ENCODE measurements around the gene CBX4.

The CBX4 gene

GRCh38 chr17:79802039-79802735 is 37.1 kb downstream of the CBX4 start:
- TF ChIP-seq ZFX (IDR thresholded peaks at IDR 0.05; ENCODE audit: borderline replicate concordance) = no peak
- TF ChIP-seq, protein P1, sequence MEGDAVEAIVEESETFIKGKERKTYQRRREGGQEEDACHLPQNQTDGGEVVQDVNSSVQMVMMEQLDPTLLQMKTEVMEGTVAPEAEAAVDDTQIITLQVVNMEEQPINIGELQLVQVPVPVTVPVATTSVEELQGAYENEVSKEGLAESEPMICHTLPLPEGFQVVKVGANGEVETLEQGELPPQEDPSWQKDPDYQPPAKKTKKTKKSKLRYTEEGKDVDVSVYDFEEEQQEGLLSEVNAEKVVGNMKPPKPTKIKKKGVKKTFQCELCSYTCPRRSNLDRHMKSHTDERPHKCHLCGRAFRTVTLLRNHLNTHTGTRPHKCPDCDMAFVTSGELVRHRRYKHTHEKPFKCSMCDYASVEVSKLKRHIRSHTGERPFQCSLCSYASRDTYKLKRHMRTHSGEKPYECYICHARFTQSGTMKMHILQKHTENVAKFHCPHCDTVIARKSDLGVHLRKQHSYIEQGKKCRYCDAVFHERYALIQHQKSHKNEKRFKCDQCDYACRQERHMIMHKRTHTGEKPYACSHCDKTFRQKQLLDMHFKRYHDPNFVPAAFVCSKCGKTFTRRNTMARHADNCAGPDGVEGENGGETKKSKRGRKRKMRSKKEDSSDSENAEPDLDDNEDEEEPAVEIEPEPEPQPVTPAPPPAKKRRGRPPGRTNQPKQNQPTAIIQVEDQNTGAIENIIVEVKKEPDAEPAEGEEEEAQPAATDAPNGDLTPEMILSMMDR (IDR thresholded peaks at IDR 0.05) = no peak

DNA sequence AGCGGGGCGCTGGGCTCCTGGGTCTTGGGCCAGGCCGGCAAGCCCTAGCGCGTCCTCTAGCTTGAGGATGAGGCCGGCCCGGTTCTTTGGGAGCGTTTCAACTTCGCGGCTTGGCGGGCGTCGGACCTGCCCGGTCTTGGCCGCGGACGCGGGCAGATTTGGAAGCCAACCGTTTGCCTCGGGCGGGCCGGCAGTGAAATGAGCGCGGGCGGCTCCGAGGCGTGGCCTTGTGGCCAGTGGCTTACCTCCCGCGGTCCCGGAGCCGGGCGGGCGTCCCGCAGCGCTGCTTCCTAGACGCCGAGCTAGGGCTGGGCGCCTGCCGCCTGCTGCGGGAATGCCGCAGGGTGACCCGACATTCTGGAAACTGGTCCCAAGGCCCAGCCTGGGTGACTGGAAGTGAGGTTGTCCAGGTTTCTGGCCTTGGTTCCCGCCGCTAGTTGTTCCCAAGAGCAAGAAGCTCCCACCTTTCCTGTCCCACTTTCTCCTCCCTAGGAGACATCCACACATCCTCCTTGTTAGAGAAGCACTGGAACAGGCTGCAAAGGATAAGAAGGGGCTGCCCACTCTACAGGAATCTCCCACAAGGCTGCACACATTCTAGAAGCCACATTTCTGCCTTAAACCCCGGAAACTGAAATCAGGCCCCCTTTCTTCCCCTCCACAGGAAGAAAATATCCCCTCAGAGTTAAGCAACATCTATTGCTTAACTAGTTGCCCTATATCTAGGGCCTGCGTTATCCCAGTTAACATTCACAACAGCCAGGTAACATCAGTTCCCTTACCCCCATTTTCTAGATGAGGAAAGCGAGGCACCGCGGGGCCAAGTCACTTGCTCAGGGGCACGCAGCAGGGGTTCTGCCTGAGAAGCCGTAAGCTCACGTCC is 37.8 kb downstream of the CBX4 start:
- no peak for TF ChIP-seq ZFX (IDR thresholded peaks at IDR 0.05; ENCODE audit: borderline replicate concordance)
- TF ChIP-seq, protein P1 (IDR thresholded peaks at IDR 0.05) = no peak
- peak overlapping the region; percentile 78 for H3K27ac ChIP-seq

More at GRCh38 chr17:79802039-79802735, 37.1 kb downstream of the CBX4 start:
- no peak overlapping the region; the same call in 1 of the 2 replicates for H3K27ac ChIP-seq

DNA sequence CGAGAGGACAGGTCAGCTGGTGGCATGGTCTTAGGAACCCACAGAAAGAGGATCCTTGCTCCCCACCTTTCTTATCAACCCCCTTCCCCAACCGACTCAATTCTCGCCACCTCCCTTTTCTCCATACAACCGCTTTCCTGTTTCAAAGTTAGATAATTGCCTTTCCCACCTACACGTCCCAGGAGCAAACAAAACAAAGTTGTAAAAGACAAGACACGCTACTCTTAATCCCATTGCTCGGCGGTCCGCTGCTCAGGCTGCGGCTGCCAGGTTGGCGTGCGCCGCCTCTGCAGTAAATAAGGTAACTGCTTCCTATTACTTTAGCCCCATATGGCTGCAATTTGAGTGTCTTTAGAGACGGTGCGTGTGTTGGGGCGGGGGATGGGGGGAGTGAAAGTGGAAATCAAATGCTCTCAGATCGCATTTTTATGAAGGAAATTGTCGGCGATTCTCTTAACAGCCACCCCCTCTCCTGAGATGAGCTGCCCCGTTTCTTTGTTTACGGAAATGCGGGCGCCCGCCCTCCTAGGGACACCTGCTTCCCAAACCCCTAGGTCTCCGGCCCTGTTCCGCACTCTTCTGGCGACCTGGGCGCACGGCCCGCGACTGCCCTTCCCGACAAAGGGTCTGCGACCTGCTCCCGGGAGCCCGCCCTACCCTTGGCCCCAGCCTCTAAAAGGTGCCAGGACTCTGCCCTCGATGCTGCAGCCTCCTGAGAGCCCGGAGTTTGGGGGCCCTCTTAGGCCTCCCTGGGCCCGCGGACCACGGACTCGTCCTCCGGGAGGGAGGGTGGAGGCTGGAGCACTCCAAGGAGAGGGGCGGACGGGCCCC is 38.7 kb downstream of the CBX4 start:
- TF ChIP-seq ZFX (IDR thresholded peaks at IDR 0.05; ENCODE audit: borderline replicate concordance) = no peak
- TF ChIP-seq, protein P1 (IDR thresholded peaks at IDR 0.05) = no peak
- H3K27ac ChIP-seq = peak overlapping the region; percentile 78

- no peak for TF ChIP-seq ZFX (IDR thresholded peaks at IDR 0.05; ENCODE audit: borderline replicate concordance)
- TF ChIP-seq, protein P1 (IDR thresholded peaks at IDR 0.05) = no peak
- H3K27ac ChIP-seq = peak overlapping the region; percentile 78
Measured at GRCh38 chr17:79799538-79800324, 39.5 kb downstream of the CBX4 start.

- peak overlapping the region; percentile 78 for H3K27ac ChIP-seq
- no peak for TF ChIP-seq ZFX (IDR thresholded peaks at IDR 0.05; ENCODE audit: borderline replicate concordance)
- TF ChIP-seq, protein P1 (IDR thresholded peaks at IDR 0.05) = no peak
Measured at GRCh38 chr17:79799174-79799537, 40.1 kb downstream of the CBX4 start.

- peak overlapping the region; percentile 79 for H3K27ac ChIP-seq
- TF ChIP-seq, protein P1 (IDR thresholded peaks at IDR 0.05) = no peak
- no peak for TF ChIP-seq ZFX (IDR thresholded peaks at IDR 0.05; ENCODE audit: borderline replicate concordance)
Measured at GRCh38 chr17:79798299-79799173, 40.7 kb downstream of the CBX4 start.

Data from 22Rv1 (cell line).